Measurements from ENCODE around the gene DGKI. TPM values are rescaled to one million over a fixed set of nuclear protein-coding genes. Genes with fewer than 3 reads are reported as not detected.

DGKI gene
- total RNA-seq, 1 experiment from 2014 or later: 0.15 TPM

GRCh38 chr7:137337902-137338301, 508.9 kb downstream of the DGKI start (continued):
- TF ChIP-seq ELF1 (IDR thresholded peaks at IDR 0.05; ENCODE audit: borderline replicate concordance, low read depth): no peak

- intact Hi-C loops (cut with micrococcal nuclease): no loop called here
- Histone ChIP-seq H3K27me3 (ENCODE audit: insufficient read depth, low read length) (no peaks in the 10 kb centered on the region), H3K27ac (ENCODE audit: low read depth, low read length) (no peak overlapping the region), H4K20me1 (ENCODE audit: insufficient read depth) (no peaks in the 10 kb centered on the region), H3K9ac (ENCODE audit: low read length) (no peak overlapping the region), H3K4me2 (ENCODE audit: low read length) (no peak overlapping the region), H3K9me3 (ENCODE audit: control insufficient read depth in 1 of 2, insufficient read depth in 1 of 2, low read depth in 1 of 2, low read length in 2 of 2) (peaks cover 0 to 22% of the 10 kb centered on the region in 2 experiments; a peak in 2 of 4 replicates), H2AFZ (ENCODE audit: low read depth, low read length, poor library complexity, severe bottlenecking) (no peak overlapping the region), H3K79me2 (ENCODE audit: insufficient read depth, low read length) (no peaks in the 10 kb centered on the region), H3K4me3 (replicated peaks in 1 of 2; ENCODE audit: low read depth in 1 of 2, low read length in 2 of 2) (no peak overlapping the region), H3K36me3 (ENCODE audit: control insufficient read depth in 1 of 2, insufficient read depth in 2 of 2, low read length in 2 of 2) (no peaks in the 10 kb centered on the region), H3K9me2 (ENCODE audit: insufficient read depth) (no peaks in the 10 kb centered on the region), H3K4me1 (ENCODE audit: control insufficient read depth in 1 of 2, insufficient read depth in 2 of 2, low read length in 2 of 2) (no peaks in the 10 kb centered on the region)
- BruUV-seq (replicated peaks): no TSS peak
- DNase-seq (ENCODE audit: low read depth, low spot score) (no peak), ATAC-seq (no peak)
- ChIA-PET RAD21 (ENCODE audit: low non-redundant PET in 1 of 2, low total read pairs in 2 of 2, uncharacterized antibody in 2 of 2, unreplicated experiment in 2 of 2) (no interaction called here), CTCF (no interaction called here), POLR2A (no interaction called here)
- TF ChIP-seq SRF (IDR thresholded peaks at IDR 0.05; ENCODE audit: low read depth): no peak
- TF ChIP-seq CTCF (IDR thresholded peaks at IDR 0.05 in 2 of 3, conservative IDR thresholded peaks at IDR 0.05 in 1 of 3; ENCODE audit: borderline replicate concordance in 1 of 3, insufficient read depth in 1 of 3, low read depth in 2 of 3, low read length in 2 of 3): no peak
- TF ChIP-seq YY1 (IDR thresholded peaks at IDR 0.05; ENCODE audit: extremely low read depth, insufficient replicate concordance, low read depth, low read length): no peak
- TF ChIP-seq EGR1 (IDR thresholded peaks at IDR 0.05; ENCODE audit: low read depth): no peak
- no peak for TF ChIP-seq ZFX (IDR thresholded peaks at IDR 0.05)
- TF ChIP-seq ZBTB33 (IDR thresholded peaks at IDR 0.05; ENCODE audit: extremely low read depth, insufficient replicate concordance, low read length): no peak
- no peak for TF ChIP-seq RAD21 (IDR thresholded peaks at IDR 0.05; ENCODE audit: low read depth)
- TF ChIP-seq POLR2AphosphoS5 (IDR thresholded peaks at IDR 0.05; ENCODE audit: low read depth, low read length): no peak
- no peak for TF ChIP-seq EZH2phosphoT487 (IDR thresholded peaks at IDR 0.05; ENCODE audit: borderline replicate concordance)
- no peak for TF ChIP-seq EZH2 (IDR thresholded peaks at IDR 0.05)
- TF ChIP-seq TCF7L2 (IDR thresholded peaks at IDR 0.05; ENCODE audit: borderline replicate concordance, extremely low read depth, insufficient read depth, insufficient read length): no peak
Observed at GRCh38 chr7:137335814-137336213, 511.0 kb downstream of the DGKI start.

Measured in HCT116 (cell line).